DND-41 (cell line): Measurements from ENCODE around the gene COL4A2.

ENCODE experiments used
- EZH2 ChIP-seq: IDR thresholded peaks from 3 replicates; pipeline ENCODE4 v1.6.1; 2012; ENCODE audit warnings: borderline replicate concordance, low read depth, mild to moderate bottlenecking, moderate library complexity, low read length, inconsistent platforms; ENCODE audit not compliant: severe bottlenecking
- TF ChIP-seq, protein P1 (sequence below): IDR thresholded peaks from 2 replicates; pipeline ENCODE4 v1.5.1; 2012; ENCODE audit warnings: borderline replicate concordance, low read length, moderate library complexity, mild to moderate bottlenecking; ENCODE audit not compliant: poor library complexity, severe bottlenecking; ENCODE audit errors: extremely low read depth

DNA sequence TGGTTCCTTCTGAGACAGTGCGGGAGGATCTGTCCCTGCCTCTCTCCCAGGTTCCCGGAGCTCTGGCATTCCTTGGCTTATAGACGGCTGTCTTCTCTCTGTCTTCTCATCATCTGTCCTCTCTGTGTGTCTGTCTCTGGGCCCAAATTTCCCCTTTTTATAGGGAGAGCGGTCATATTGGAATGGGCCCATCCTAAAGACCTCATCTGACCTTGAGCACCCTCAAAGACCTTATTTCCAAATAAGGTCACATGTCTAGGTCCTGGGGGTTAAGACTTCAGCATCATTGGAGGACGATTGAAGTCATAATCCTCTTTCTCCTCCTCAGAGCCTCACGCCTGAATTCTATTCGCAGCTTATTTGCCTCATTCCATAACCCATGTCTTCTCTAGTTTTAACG, 156.1 kb downstream of the COL4A2 start:
- TF ChIP-seq, protein P1, sequence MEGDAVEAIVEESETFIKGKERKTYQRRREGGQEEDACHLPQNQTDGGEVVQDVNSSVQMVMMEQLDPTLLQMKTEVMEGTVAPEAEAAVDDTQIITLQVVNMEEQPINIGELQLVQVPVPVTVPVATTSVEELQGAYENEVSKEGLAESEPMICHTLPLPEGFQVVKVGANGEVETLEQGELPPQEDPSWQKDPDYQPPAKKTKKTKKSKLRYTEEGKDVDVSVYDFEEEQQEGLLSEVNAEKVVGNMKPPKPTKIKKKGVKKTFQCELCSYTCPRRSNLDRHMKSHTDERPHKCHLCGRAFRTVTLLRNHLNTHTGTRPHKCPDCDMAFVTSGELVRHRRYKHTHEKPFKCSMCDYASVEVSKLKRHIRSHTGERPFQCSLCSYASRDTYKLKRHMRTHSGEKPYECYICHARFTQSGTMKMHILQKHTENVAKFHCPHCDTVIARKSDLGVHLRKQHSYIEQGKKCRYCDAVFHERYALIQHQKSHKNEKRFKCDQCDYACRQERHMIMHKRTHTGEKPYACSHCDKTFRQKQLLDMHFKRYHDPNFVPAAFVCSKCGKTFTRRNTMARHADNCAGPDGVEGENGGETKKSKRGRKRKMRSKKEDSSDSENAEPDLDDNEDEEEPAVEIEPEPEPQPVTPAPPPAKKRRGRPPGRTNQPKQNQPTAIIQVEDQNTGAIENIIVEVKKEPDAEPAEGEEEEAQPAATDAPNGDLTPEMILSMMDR = no peak
- TF ChIP-seq EZH2 = no peak
